HG02588 (cell line): ENCODE measurements around the gene EPB42.
"Not testable (repeated sequence)": the region's sequence is repeated elsewhere in the genome, so short reads cannot be mapped to it uniquely, and the experiment has no call there.

Experiments
- ATAC-seq: cut with Tn5 transposase; IDR thresholded peaks from one replicate; pipeline ENCODE4 v1.9.1; 2021; ENCODE audit warnings: mild to moderate bottlenecking, moderate library complexity; ENCODE audit not compliant: unreplicated experiment

EPB42 gene

DNA sequence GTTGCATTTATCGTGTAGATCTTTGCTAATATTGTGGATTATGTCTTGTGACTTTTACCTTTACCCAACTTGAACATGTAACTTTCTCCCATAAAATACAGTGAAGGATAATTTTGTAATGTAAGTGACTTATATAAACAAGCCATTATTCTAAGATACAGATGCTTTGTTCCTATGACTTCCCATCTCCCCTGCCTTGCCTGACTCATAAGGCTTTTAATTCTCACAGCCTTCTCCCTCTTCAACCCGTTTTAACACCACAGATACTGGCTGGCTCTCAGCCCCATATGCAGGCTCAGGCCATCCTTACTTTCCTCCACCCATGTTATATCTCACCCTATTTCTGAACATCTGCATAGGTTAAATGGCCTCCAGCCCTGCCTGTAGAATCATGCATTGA, 31.5 kb downstream of the EPB42 start:
- no peak for ATAC-seq

DNA sequence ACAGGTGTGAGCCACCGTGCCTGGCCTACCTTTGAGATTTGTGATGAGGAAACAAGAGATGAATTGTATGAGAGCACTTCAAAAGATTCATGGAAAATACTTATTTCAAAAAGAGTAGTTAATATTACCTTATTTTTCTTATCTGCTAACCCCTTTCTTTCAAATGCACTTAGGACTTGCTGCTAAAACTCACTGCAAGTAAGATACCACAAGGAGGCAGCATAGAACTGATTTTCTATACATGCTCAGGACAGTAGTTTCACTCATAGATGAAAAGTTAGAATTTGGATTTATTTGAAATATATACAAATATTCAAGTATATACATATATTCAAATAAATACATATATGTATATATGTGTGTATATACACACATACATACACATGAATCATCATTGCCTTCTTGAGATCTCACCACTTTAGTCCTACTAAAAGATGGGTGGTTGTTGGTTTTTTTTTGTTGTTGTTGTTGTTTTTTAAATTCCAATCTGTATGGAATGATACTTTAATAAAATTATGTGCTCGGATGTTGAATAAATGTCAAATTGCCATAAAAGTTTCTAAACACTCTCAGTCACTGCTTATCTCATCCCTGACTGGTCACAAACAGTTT, 33.2 kb downstream of the EPB42 start:
- ATAC-seq, result no peak

DNA sequence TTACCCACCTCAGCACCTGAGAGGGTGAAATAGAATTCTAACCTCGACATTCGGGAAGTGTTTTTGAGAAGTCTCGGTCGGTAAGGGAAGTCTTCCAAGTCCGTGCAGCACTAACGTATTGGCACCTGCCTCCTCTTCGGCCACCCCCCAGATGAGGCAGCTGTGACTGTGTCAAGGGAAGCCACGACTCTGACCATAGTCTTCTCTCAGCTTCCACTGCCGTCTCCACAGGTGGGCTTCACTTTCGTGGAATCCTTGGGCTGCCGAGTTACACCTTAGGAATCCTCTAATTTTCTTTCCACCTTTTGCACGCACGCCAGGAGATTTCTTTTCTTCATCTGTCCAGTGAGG, 34.8 kb downstream of the EPB42 start:
- peak; percentile 16 for ATAC-seq

DNA sequence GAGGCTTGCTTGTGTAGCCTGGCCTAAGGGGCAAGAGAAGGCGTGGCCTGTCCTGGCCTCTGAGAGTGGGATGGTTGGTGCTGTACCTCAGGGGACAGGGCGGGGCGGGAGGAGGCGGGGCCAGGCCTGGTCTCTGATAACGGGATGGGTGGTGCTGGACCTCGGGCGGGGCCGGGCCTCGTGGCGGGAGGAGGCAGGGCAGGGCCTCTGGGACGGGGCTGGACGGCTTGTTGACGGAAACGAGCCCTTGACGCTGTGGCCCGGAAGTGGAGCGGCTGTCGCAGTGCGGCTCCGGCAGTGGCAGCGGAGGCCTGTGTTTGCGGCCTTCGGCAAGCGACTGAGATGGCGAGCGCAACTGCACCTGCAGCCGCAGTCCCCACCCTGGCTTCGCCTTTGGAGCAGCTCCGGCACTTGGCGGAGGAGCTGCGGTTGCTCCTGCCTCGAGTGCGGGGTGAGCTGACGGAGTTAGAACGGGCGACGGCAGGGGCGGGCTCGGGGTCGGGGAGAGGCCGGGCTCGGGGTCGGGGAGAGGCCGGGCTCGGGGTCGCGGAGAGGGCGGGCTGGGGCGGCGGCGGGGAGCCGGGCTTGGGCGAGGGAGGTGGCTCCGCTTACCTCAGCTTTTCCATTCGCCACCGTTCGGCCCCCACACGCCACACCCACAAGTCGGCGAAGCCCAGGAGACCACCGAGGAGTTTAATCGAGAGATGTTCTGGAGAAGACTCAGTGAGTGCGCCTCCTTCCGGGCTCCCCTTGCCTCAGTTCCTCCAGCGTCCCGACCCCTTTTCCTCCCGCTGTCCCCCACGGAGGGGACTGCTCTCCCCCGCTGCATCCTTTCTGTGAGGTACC, 35.4 kb downstream of the EPB42 start, which contains the start of gene CCNDBP1:
CCNDBP1 (plus strand) TSS at position 247 of the 846 bp plus-strand sequence; CDS start at position 343, 96 bp downstream.
- ATAC-seq, result peak; percentile 89

DNA sequence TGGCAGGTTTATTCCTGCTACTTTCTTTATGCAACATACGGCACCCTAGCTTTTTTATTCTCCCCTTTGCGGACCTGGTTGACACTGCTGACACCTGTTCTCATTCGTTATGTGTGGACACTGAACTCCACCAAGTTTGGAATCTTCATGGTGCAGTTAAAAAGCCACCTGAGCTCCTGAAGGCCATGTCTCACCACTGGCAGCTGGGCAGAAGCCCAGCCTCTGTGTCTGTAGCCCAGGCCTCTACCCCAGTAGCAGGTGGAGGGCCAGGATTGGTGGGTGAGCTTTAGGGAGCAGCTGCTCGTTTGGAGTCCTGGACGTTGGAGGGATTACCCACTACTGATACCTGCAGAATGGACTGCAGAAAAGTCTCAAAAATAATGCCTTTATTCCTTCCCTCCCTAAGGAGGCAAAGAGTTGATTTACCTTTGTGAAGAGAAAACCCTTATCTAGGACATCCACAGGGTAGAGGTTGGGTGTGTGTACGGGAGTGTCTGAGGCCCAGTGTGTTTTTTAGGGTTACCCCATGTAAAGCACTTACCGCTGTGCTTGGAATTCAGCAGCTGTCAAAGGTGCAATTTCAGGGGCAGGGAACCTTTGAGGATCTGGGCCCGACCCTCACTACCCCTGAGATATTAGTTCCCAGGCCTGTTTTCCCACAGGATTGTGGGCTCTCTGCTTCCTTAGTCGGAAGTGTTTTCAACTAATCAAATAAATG, 36.3 kb downstream of the EPB42 start:
- no peak for ATAC-seq

DNA sequence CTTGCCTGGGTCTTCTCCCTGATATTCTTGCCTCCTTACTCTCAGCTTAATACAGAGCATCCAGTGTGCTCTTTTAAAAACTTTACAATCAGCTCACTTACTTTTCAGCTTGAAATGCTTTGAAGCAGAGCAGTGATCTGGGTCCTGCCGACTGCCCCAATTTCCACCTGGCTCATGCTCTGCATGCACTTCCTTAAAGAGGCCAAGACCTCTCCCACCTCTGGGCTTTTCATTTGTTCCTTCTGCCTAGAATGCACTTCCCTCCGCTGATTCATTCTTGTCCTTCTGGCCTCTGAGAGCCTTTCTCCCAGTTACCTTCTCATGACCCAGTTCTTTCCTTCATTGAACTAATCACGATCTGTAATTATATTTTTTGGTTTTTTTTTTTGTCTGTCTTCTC, 37.5 kb downstream of the EPB42 start:
- ATAC-seq, result no peak

DNA sequence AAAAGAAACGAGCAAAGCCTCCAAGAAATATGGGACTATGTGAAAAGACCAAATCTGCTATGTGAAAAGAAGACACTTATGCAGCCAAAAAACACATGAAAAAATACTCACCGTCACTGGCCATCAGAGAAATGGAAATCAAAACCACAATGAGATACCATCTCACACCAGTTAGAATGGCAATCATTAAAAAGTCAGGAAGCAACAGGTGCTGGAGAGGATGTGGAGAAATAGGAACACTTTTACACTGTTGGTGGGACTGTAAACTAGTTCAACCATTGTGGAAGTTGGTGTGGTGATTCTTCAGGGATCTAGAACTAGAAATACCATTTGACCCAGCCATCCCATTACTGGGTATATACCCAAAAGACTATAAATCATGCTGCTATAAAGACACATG, 43.7 kb downstream of the EPB42 start:
- not testable (repeated sequence) for ATAC-seq

DNA sequence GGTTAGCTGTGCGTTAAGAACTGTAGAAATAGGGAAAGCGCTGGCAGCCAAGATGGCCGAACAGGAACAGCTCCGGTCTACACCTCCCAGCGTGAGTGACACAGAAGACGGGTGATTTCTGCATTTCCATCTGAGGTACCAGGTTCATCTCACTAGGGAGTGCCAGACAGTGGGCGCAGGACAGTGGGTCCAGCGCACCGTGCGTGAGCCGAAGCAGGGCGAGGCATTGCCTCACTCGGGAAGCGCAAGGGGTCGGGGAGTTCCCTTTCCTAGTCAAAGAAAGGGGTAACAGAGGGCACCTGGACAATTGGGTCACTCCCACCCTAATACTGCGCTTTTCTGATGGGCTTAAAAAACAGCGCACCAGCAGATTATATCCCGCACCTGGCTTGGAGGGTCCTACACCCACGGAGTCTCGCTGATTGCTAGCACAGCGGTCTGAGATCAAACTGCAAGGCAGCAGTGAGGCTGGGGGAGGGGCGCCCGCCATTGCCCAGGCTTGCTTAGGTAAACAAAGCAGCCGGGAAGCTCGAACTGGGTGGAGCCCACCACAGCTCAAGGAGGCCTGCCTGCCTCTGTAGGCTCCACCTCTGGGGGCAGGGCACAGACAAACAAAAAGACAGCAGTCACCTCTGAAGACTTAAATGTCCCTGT, 45.0 kb downstream of the EPB42 start:
- not testable (repeated sequence) for ATAC-seq

DNA sequence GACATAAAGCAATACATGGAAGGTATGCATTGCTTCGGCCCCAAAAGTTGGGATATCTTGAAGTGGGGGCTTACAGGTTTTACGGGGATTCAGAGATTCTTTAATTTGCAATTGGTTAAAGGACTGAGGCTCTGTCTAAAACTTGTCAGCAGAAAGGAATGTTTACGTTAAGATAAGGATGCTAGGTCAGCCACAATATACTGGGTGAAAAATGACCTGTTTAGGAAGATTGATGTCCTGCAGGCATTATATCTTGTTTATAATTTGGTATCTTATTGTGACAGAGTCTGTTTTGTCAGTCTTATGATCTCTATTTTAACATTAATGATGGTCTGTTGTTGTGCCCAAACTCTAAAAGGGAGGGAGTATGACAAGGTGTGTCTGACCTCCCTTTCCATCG, 50.9 kb downstream of the EPB42 start:
- no peak for ATAC-seq

DNA sequence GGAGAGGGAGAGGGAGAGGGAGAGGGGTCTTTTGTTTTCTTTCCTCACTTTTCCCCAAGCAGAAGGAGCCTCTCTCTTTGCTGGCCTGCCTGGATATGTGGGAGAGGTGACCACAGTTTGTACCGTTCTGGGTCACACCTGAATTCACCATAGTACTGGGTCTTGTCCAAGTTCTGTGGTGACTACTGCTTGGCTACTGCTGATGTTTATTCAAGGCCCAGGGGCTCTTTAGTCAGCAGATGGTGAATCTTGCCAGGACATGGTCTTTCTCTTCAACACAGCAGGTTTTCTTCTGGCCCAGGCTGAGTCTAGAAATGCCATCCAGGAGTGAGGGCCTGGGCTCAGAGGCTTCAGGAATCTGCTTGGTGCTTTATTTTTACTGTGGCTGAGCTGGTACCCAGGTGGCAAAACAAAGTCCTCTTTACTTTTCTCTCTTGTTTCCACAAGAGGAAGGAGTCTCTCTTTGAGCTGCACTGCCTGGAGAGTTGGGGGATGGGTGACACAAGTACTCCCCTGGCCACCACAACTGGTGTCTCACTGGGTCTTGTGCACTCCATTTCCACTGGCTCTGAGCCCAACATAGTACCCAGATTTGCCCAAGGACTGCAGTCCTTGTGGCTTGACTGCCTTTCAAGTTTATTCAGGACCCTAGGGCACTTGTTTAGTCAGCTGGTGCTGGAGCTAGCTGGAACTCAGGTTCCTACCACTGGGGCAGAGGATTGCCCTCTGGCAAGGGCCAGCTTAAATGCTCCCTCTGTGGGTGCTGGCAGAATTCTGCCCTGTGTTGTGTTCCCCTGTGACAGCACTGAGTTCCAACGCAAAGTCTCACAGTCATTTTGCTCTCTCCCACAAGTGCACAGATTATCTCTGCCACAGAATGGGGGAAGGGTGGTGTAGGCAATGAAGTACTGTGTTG, 52.4 kb downstream of the EPB42 start:
- no peak for ATAC-seq

DNA sequence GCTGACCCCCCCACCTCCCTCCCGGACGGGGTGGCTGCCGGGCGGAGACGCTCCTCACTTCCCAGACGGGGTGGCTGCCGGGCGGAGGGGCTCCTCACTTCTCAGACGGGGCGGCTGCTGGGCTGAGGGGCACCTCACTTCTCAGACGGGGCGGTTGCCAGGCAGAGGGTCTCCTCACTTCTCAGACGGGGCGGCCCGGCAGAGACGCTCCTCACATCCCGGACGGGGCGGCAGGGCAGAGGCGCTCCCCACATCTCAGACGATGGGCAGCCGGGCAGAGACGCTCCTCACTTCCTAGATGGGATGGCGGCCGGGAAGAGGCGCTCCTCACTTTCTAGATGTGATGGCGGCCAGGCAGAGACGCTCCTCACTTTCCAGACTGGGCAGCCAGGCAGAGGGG, 53.6 kb downstream of the EPB42 start:
- not testable (repeated sequence) for ATAC-seq

DNA sequence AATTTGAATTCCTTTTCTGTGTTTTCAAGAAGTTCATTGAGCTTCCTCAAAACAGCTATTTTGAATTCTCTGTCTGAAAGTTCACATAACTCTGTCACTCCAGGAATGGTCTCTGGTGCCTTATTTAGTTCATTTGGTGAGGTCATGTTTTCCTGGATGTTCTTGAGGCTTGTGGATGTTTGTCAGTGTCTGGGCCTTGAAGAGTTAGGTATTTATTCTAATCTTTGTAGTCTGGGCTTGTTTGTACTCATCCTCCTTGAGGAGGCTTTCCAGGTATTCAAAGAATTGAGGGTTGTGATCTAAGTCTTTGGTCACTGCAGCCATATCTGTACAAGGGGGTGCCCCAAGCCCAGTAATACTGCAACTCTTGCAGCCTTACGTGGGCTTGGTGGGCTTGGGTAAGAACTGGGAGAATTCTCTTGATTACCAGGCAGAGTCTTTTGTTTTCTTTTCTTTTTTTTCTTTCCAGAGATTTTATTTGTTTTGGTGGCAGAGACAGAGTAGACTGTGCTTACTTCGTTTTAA, 55.0 kb downstream of the EPB42 start:
- no peak for ATAC-seq

DNA sequence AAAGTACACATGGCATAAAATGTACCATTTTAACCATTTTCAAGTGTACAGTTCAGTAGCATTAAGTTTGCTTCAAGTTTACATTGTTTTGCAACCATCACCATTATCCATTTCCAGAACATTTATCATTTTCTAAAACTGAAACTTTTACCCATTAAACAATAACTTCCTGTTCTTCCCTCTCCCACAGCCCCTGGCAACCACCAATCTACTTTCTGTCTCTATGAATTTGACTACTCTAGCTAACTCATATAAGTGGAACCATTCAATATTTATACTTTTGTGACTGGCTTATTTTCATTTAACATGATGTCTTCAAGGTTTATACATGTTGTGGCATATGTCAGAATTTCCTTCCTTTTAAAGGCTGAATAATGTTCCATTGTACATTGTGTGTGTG, 67.5 kb downstream of the EPB42 start:
- no peak for ATAC-seq

DNA sequence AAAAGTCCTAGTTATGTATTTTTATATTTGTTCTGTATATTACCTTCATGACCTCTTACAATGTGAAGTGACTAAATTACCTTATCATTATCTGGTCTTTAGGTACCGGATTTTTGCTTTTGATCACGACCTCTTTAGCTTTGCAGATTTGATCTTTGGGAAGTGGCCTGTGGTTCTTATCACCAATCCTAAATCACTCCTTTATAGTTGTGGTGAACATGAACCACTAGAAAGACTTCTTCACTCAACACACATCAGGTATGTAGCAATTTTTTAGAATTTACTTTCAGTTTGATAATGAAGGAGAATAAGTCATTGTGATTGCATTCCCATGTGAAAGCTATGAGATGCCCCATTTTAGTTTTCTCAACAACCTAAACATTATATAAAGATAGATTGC, 69.1 kb downstream of the EPB42 start:
- ATAC-seq, result no peak

DNA sequence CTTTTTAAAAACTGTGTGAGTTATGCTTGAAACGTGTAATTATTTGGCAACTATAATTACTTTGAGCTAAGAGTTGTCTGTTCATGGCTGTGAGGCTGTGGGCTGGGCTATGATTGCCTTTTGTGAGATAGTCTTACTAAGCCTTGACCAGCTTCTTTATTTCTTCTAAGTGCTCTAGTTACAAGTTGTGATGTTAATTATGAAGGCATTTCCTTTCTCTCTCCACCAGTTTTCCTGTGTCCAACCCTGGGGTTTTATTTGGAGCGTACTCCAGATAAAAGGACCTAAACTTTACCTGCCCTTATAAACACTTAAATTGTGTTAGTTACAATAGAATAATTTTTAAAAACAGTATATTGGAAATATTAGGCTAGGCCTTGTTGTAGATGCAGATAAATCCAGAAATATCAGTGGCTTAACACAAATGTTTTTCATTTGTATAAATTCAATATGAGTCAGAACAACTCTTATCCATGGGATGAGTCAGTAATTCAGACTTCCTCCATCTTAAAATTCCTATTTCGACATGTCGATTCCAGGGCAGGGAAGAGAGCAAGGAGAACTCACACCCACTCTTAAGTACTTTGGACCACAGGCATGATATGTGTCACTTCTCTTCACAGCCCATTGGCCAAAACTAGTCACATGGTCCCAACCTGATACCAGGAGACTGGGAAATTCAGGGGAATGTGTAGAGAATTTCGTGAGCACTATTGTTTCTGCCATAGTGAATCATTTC, 70.5 kb downstream of the EPB42 start:
- ATAC-seq, result no peak
